ENCODE results near the gene AFDN.

The AFDN gene

DNA sequence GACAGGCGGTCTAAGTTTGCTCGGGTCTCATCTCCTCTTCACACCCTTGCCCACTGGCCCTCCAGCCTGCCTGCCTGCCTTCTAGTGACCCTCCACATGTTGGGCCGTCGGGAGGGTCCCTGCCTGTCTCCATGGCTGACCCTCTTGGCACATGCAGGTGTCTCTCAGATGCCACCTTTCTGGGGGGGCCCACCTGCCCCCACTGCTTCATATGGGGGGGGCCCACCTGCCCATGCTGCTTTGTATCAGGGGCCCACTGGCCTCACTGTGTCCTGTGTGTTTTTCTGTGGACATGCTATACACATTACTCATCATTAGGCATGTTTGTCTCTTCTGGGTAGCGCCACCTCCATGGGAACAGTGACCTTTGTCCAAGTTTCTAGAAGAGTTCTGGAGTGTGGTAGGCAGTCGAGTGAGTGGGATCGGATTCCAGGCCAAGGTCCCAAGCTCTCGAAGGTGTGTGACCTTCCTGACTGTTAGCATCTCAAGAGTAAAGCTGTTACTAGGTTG lies 130.3 kb downstream of the AFDN start:
- no peaks in the 10 kb centered on the region for H3K9me3 ChIP-seq (ENCODE audit: control insufficient read depth, insufficient read depth, low read length)
- H3K9ac ChIP-seq (ENCODE audit: low read depth, low read length), result no peak overlapping the region
- no peak overlapping the region for H3K4me3 ChIP-seq (ENCODE audit: low read depth, low read length)
- H3K4me1 ChIP-seq (ENCODE audit: control insufficient read depth, insufficient read depth, low read length), result no peaks in the 10 kb centered on the region
- H3K36me3 ChIP-seq (ENCODE audit: control insufficient read depth, insufficient read depth, low read length), result peaks cover 2% of the 10 kb centered on the region
- no peaks in the 10 kb centered on the region for H3K27me3 ChIP-seq (ENCODE audit: control insufficient read depth, insufficient read depth, low read length)

DNA sequence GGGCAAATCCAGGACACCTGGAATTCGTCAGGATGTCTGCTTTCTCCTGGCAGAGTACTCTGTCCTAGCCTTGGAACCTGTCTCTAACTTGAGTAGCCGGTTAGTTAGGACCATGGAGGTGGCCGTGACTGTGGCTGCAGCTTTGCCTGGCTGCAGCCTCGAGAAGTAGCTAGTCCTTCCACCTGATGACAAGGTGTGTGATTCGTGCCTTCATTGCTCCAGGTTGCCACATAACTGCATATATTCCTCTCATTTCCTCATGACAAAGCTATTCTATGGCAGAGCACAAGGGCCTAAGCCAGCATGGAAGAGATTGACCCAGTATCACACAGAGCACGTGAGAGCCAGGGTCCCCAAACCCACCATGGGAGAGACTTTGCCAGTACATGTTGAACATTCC lies 130.9 kb downstream of the AFDN start:
- H3K4me1 ChIP-seq (ENCODE audit: control insufficient read depth, insufficient read depth, low read length), result no peaks in the 10 kb centered on the region

DNA sequence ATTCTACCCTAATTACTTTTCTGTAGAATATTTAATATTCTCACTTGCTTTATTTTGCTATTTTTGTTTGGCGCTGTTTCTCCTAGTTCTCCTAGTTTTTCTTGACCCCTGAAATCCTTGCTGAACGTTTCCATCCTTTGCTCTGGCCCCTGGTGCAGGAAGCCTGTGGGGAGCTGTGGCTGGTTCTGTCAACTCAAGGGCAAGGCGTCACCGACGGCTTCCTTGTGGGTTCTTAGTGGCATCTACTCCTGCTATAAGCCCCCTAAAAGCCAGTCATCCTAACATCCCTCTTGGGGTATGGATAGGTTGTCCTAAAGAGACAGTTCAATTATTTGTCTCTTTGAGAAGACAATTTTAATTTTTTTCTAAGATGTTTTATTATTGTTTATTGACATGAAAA lies 133.9 kb downstream of the AFDN start:
- Histone ChIP-seq H3K4me1 (ENCODE audit: control insufficient read depth, insufficient read depth, low read length) (no peaks in the 10 kb centered on the region), H3K36me3 (ENCODE audit: control insufficient read depth, insufficient read depth, low read length) (peaks cover 10% of the 10 kb centered on the region), H3K9ac (ENCODE audit: low read depth, low read length) (no peak overlapping the region)

More for the DNA sequence above, 130.9 kb downstream of the AFDN start:
- no peak overlapping the region for H3K4me3 ChIP-seq (ENCODE audit: low read depth, low read length)
- H3K27me3 ChIP-seq (ENCODE audit: control insufficient read depth, insufficient read depth, low read length), result no peaks in the 10 kb centered on the region
- peaks cover 4% of the 10 kb centered on the region for H3K36me3 ChIP-seq (ENCODE audit: control insufficient read depth, insufficient read depth, low read length)
- no peaks in the 10 kb centered on the region for H3K9me3 ChIP-seq (ENCODE audit: control insufficient read depth, insufficient read depth, low read length)
- no peak overlapping the region for H3K9ac ChIP-seq (ENCODE audit: low read depth, low read length)

GRCh38 chr6:167962711-167963110 lies 136.0 kb downstream of the AFDN start:
- Histone ChIP-seq H3K4me3 (ENCODE audit: low read depth, low read length) (no peak overlapping the region), H3K27me3 (ENCODE audit: control insufficient read depth, insufficient read depth, low read length) (no peaks in the 10 kb centered on the region), H3K36me3 (ENCODE audit: control insufficient read depth, insufficient read depth, low read length) (peaks cover 18% of the 10 kb centered on the region), H3K9ac (ENCODE audit: low read depth, low read length) (no peak overlapping the region), H3K4me1 (ENCODE audit: control insufficient read depth, insufficient read depth, low read length) (no peaks in the 10 kb centered on the region), H3K9me3 (ENCODE audit: control insufficient read depth, insufficient read depth, low read length) (no peaks in the 10 kb centered on the region)

More for the DNA sequence above, 133.9 kb downstream of the AFDN start:
- Histone ChIP-seq H3K27me3 (ENCODE audit: control insufficient read depth, insufficient read depth, low read length) (no peaks in the 10 kb centered on the region), H3K4me3 (ENCODE audit: low read depth, low read length) (no peak overlapping the region), H3K9me3 (ENCODE audit: control insufficient read depth, insufficient read depth, low read length) (no peaks in the 10 kb centered on the region)

GRCh38 chr6:167963589-167964057 lies 136.9 kb downstream of the AFDN start:
- Histone ChIP-seq H3K4me3 (ENCODE audit: low read depth, low read length) (no peak overlapping the region), H3K27me3 (ENCODE audit: control insufficient read depth, insufficient read depth, low read length) (no peaks in the 10 kb centered on the region), H3K36me3 (ENCODE audit: control insufficient read depth, insufficient read depth, low read length) (peaks cover 18% of the 10 kb centered on the region), H3K9me3 (ENCODE audit: control insufficient read depth, insufficient read depth, low read length) (no peaks in the 10 kb centered on the region), H3K9ac (ENCODE audit: low read depth, low read length) (no peak overlapping the region), H3K4me1 (ENCODE audit: control insufficient read depth, insufficient read depth, low read length) (no peaks in the 10 kb centered on the region)

DNA sequence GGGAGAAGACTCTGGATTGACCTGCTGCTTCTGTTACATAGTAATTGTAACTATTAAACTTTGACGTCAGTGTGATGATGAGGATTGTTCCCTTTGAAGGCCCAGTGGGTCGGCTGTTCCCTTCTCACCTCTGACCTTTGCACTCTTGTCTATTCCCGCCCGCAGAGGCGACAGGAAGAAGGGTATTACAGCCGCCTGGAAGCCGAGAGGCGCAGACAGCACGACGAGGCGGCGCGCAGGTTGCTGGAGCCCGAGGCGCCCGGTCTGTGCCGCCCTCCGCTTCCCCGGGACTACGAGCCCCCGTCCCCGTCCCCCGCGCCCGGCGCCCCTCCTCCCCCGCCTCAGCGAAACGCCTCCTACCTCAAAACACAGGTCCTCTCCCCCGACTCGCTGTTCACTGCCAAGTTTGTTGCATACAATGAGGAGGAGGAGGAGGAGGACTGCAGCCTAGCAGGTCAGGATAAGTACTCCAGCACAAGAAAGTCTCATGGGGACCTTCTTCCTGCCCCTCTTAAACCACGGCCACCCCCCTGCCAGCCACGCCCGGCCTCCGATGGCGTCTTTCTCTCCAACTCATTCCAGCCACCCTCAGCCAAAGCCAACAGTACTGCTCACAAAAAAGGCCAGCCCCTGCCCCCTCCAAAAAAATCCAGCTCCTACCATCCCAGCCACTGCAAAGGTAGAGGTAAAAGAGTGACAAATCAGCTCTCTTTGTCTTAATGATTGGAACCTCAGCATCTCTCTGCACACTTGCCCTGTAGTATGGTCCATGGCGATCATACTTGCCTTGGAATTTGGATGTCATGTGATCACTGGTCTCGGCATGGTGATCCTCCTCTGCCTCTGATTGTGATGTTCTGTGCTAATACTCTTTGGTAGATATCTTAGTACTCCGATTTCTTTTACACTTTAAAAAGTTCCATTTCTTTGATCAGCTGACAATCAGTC lies 139.2 kb downstream of the AFDN start:
- H3K4me1 ChIP-seq (ENCODE audit: control insufficient read depth, insufficient read depth, low read length), result no peaks in the 10 kb centered on the region
- H3K9ac ChIP-seq (ENCODE audit: low read depth, low read length), result no peak overlapping the region
- H3K36me3 ChIP-seq (ENCODE audit: control insufficient read depth, insufficient read depth, low read length), result peaks cover 18% of the 10 kb centered on the region
- H3K9me3 ChIP-seq (ENCODE audit: control insufficient read depth, insufficient read depth, low read length), result no peaks in the 10 kb centered on the region
- no peak overlapping the region for H3K4me3 ChIP-seq (ENCODE audit: low read depth, low read length)
- H3K27me3 ChIP-seq (ENCODE audit: control insufficient read depth, insufficient read depth, low read length), result no peaks in the 10 kb centered on the region

- Histone ChIP-seq H3K36me3 (ENCODE audit: control insufficient read depth, insufficient read depth, low read length) (peaks cover 18% of the 10 kb centered on the region), H3K9me3 (ENCODE audit: control insufficient read depth, insufficient read depth, low read length) (no peaks in the 10 kb centered on the region), H3K4me1 (ENCODE audit: control insufficient read depth, insufficient read depth, low read length) (no peaks in the 10 kb centered on the region), H3K4me3 (ENCODE audit: low read depth, low read length) (no peak overlapping the region), H3K9ac (ENCODE audit: low read depth, low read length) (no peak overlapping the region), H3K27me3 (ENCODE audit: control insufficient read depth, insufficient read depth, low read length) (no peaks in the 10 kb centered on the region)
These were observed 139.8 kb downstream of the AFDN start for GRCh38 chr6:167966540-167966905.

DNA sequence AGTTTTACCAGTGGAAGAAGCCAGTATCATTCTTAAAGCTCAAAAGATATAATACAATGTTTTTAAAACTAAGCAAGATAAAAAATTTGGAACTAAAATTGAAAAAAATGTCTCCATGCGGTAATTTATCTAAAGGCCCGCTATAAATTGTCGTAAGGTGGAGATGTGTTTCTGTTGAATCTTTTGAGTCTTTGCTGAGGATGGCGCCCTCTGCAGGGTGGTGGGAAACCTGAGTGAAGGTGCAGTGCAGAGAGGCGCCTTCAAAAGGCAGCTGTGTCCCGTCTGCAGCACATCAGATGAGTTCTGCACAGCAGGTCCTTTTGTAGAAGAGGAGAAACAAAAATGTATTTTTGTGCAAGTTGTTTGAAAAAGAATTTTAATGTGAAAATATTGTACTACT lies 141.4 kb downstream of the AFDN start:
- no peak overlapping the region for H3K9ac ChIP-seq (ENCODE audit: low read depth, low read length)
- no peaks in the 10 kb centered on the region for H3K9me3 ChIP-seq (ENCODE audit: control insufficient read depth, insufficient read depth, low read length)
- no peaks in the 10 kb centered on the region for H3K27me3 ChIP-seq (ENCODE audit: control insufficient read depth, insufficient read depth, low read length)
- peaks cover 13% of the 10 kb centered on the region for H3K36me3 ChIP-seq (ENCODE audit: control insufficient read depth, insufficient read depth, low read length)
- no peak overlapping the region for H3K4me3 ChIP-seq (ENCODE audit: low read depth, low read length)
- H3K4me1 ChIP-seq (ENCODE audit: control insufficient read depth, insufficient read depth, low read length), result no peaks in the 10 kb centered on the region

DNA sequence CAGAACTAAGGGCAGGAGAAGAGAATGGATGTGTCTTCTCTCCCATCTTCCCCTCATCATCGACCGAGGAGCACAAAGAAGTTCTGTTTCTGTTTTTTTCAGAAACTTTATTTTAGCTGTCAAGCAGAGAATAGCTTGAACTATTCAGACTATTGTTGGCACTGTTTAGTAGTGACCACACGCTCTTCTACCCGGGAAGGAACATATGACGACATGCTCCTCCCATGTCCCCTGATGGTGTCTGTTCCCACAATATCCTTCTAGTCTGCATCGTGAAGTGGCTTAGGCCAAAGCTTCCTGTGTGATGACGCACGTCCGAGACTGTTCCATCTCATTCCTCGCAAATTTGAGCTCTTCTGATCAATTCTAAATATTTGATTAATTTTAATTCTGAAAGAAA lies 143.5 kb downstream of the AFDN start:
- Histone ChIP-seq H3K36me3 (ENCODE audit: control insufficient read depth, insufficient read depth, low read length) (peaks cover 9% of the 10 kb centered on the region), H3K9me3 (ENCODE audit: control insufficient read depth, insufficient read depth, low read length) (no peaks in the 10 kb centered on the region), H3K4me1 (ENCODE audit: control insufficient read depth, insufficient read depth, low read length) (no peaks in the 10 kb centered on the region), H3K9ac (ENCODE audit: low read depth, low read length) (no peak overlapping the region), H3K4me3 (ENCODE audit: low read depth, low read length) (no peak overlapping the region), H3K27me3 (ENCODE audit: control insufficient read depth, insufficient read depth, low read length) (no peaks in the 10 kb centered on the region)

DNA sequence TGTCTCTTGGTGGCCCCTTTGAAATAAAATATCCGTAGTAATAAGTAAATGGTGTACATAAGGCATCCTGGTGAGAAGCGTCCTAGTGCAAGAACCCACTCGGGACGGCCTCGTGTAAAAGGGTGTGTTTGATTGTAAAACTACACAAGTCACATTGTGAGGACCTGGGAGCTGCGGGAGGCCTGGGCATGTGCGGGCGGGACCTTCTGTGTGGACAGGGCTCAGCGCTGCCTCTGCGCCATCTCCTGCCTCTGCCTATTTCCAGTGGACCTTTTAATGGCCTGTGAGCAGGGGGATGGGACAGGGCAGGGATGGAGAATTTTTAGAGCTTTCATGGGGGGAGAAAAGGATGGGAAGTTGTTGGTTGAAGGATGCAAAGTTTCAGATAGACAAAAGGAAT lies 145.5 kb downstream of the AFDN start:
- peaks cover 3% of the 10 kb centered on the region for H3K36me3 ChIP-seq (ENCODE audit: control insufficient read depth, insufficient read depth, low read length)
- H3K27me3 ChIP-seq (ENCODE audit: control insufficient read depth, insufficient read depth, low read length), result no peaks in the 10 kb centered on the region
- H3K4me3 ChIP-seq (ENCODE audit: low read depth, low read length), result no peak overlapping the region
- H3K9ac ChIP-seq (ENCODE audit: low read depth, low read length), result no peak overlapping the region
- H3K4me1 ChIP-seq (ENCODE audit: control insufficient read depth, insufficient read depth, low read length), result no peaks in the 10 kb centered on the region
- no peaks in the 10 kb centered on the region for H3K9me3 ChIP-seq (ENCODE audit: control insufficient read depth, insufficient read depth, low read length)

GRCh38 chr6:167973148-167973885 lies 146.6 kb downstream of the AFDN start:
- Histone ChIP-seq H3K4me3 (ENCODE audit: low read depth, low read length) (no peak overlapping the region), H3K9me3 (ENCODE audit: control insufficient read depth, insufficient read depth, low read length) (no peaks in the 10 kb centered on the region), H3K36me3 (ENCODE audit: control insufficient read depth, insufficient read depth, low read length) (no peaks in the 10 kb centered on the region), H3K27me3 (ENCODE audit: control insufficient read depth, insufficient read depth, low read length) (no peaks in the 10 kb centered on the region), H3K4me1 (ENCODE audit: control insufficient read depth, insufficient read depth, low read length) (no peaks in the 10 kb centered on the region), H3K9ac (ENCODE audit: low read depth, low read length) (no peak overlapping the region)
